Peyer's patch (tissue), 4 donors: Measurements from ENCODE around the gene NME7.

Experiments
- POLR2A ChIP-seq, 2 donors: fragments of 450-650 bp; IDR thresholded peaks; one replicate each; pipeline ENCODE4 v1.5.1; 2017; ENCODE audit warnings: antibody characterized with exemption in 2 of 2, mild to moderate bottlenecking in 2 of 2, moderate library complexity in 2 of 2
- TF ChIP-seq, protein P1 (sequence below), 6 experiments: fragments of 450-650 bp in 4 of 6; fragments of 200-600 bp in 2 of 6; sonication (generic) in 1 of 6; IDR thresholded peaks; one replicate each; pipeline ENCODE4 v1.5.1; 2017 to 2019; ENCODE audit warnings: antibody characterized with exemption in 6 of 6, mild to moderate bottlenecking in 3 of 6, moderate library complexity in 1 of 6

DNA sequence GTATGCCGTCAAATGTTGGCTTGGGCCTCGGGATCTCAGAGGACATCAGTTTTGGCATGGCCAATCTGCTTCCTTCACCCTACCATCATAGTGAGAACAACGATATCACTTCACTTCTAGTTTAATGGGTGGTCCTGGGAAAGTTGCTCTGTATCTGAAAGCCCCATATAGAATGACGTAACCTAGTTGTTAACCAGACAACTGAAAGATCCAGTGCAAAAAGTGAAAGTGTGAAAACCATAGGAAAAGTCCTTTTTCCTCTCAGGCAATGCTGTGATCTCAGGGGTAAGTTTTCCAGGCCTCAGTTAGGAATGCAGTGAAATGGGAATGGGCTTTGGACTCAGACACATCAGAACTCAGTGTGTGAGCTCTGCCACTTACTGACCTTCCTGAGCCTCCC lies 279.7 kb downstream of the NME7 start:
- TF ChIP-seq, protein P1, sequence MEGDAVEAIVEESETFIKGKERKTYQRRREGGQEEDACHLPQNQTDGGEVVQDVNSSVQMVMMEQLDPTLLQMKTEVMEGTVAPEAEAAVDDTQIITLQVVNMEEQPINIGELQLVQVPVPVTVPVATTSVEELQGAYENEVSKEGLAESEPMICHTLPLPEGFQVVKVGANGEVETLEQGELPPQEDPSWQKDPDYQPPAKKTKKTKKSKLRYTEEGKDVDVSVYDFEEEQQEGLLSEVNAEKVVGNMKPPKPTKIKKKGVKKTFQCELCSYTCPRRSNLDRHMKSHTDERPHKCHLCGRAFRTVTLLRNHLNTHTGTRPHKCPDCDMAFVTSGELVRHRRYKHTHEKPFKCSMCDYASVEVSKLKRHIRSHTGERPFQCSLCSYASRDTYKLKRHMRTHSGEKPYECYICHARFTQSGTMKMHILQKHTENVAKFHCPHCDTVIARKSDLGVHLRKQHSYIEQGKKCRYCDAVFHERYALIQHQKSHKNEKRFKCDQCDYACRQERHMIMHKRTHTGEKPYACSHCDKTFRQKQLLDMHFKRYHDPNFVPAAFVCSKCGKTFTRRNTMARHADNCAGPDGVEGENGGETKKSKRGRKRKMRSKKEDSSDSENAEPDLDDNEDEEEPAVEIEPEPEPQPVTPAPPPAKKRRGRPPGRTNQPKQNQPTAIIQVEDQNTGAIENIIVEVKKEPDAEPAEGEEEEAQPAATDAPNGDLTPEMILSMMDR (IDR thresholded peaks at IDR 0.05) = no peak
- no peak for TF ChIP-seq POLR2A (IDR thresholded peaks at IDR 0.05)
